COR-L47 (cell line): ENCODE measurements around the gene KCNG3.

Experiments
- DNase-seq: peaks from one replicate; lab custom pipeline; 2025; lab: John Stamatoyannopoulos, UW

The KCNG3 gene

GRCh38 chr2:42493468-42494354, at the start of gene KCNG3:
KCNG3 (minus strand) TSS chr2:42493982; CDS start chr2:42493501, 481 bp downstream.
- DNase-seq: peak; percentile 77

GRCh38 chr2:42542871-42543270, 49.1 kb upstream of the KCNG3 start:
- DNase-seq: no peak

GRCh38 chr2:42537493-42537892, 43.7 kb upstream of the KCNG3 start:
- DNase-seq: no peak

GRCh38 chr2:42532397-42532796, 38.6 kb upstream of the KCNG3 start:
- no peak for DNase-seq

GRCh38 chr2:42523341-42523740, 29.6 kb upstream of the KCNG3 start:
- DNase-seq: no peak

- no peak for DNase-seq
Measured at GRCh38 chr2:42522035-42522434, 28.3 kb upstream of the KCNG3 start.

GRCh38 chr2:42519624-42520023, 25.8 kb upstream of the KCNG3 start:
- DNase-seq: no peak

- DNase-seq: no peak
Measured at GRCh38 chr2:42516418-42516901, 22.7 kb upstream of the KCNG3 start.

GRCh38 chr2:42513252-42513918, 19.6 kb upstream of the KCNG3 start:
- no peak for DNase-seq

- DNase-seq: no peak
Measured at GRCh38 chr2:42510608-42511243, 16.9 kb upstream of the KCNG3 start.

- no peak for DNase-seq
Measured at GRCh38 chr2:42510191-42510590, 16.4 kb upstream of the KCNG3 start.

GRCh38 chr2:42504364-42505230, 10.8 kb upstream of the KCNG3 start:
- DNase-seq: no peak

GRCh38 chr2:42503291-42503690, 9.5 kb upstream of the KCNG3 start:
- DNase-seq: no peak

- no peak for DNase-seq
Measured at GRCh38 chr2:42498497-42498896, 4.7 kb upstream of the KCNG3 start.

GRCh38 chr2:42495611-42496010, 1.8 kb upstream of the KCNG3 start:
- no peak for DNase-seq

- DNase-seq: no peak
Measured at GRCh38 chr2:42495234-42495581, 1.4 kb upstream of the KCNG3 start.

- DNase-seq: peak; percentile 79
Measured at GRCh38 chr2:42494355-42495233, 812 bp upstream of the KCNG3 start.

- peak; percentile 54 for DNase-seq
Measured at GRCh38 chr2:42492691-42493467, 903 bp downstream of the KCNG3 start.

GRCh38 chr2:42488297-42488696, 5.5 kb downstream of the KCNG3 start:
- DNase-seq: no peak
